ENCODE data around the gene ARHGEF37.

DNA sequence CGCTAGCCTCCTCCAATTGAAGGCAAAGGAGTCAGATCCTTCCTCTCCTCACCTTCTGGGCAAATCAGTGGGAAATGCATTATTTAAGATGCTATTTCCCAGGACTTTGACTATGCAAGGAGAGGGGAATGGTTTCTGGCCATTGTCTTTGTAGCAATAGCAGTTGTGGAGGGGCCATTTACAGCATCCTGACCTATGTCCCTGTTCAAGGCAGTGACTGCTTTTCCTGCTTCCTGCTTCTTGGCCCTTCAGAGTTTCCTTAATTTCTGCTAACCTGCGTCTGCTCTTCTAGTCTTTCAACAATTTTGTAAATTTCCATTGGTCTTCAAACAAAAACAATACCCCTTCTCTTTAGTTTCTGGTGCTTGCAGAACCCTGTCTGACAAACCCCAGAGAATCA, 76.0 kb downstream of the ARHGEF37 start:
- TF ChIP-seq, protein P1, sequence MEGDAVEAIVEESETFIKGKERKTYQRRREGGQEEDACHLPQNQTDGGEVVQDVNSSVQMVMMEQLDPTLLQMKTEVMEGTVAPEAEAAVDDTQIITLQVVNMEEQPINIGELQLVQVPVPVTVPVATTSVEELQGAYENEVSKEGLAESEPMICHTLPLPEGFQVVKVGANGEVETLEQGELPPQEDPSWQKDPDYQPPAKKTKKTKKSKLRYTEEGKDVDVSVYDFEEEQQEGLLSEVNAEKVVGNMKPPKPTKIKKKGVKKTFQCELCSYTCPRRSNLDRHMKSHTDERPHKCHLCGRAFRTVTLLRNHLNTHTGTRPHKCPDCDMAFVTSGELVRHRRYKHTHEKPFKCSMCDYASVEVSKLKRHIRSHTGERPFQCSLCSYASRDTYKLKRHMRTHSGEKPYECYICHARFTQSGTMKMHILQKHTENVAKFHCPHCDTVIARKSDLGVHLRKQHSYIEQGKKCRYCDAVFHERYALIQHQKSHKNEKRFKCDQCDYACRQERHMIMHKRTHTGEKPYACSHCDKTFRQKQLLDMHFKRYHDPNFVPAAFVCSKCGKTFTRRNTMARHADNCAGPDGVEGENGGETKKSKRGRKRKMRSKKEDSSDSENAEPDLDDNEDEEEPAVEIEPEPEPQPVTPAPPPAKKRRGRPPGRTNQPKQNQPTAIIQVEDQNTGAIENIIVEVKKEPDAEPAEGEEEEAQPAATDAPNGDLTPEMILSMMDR (conservative IDR thresholded peaks at IDR 0.05; ENCODE audit: low read length), result no peak
- no peak for TF ChIP-seq EZH2phosphoT487 (IDR thresholded peaks at IDR 0.05; ENCODE audit: borderline replicate concordance)

Measured in Loucy (cell line).